Astrocyte (in vitro differentiated cells and primary cell): Measurements from ENCODE around the gene SELL. TPM values are rescaled to one million over a fixed set of nuclear protein-coding genes. Genes with fewer than 3 reads are reported as not detected.

ENCODE experiments used
- DNase-seq: peaks from one replicate; pipeline ENCODE4 v3.0.0-alpha.2; 2010; ENCODE audit warnings: low read depth
- FAIRE-seq: peaks from 2 replicates; lab custom pipeline; 2011; peaks lifted over from hg19 to GRCh38; lab: Jason Lieb, UNC
- H2AFZ ChIP-seq: 2 replicates; pipeline ENCODE4 v1.6.0; 2012; ENCODE audit warnings: low read depth, low read length, inconsistent platforms
- H3K27ac ChIP-seq: 2 replicates; pipeline ENCODE4 v1.5.1; 2011; ENCODE audit warnings: low read depth, low read length, inconsistent platforms
- H3K27me3 ChIP-seq: 2 replicates; pipeline ENCODE4 v1.6.0; 2011; ENCODE audit warnings: low read length, inconsistent platforms; ENCODE audit not compliant: insufficient read depth
- H3K36me3 ChIP-seq: 2 replicates; pipeline ENCODE4 v1.5.1; 2011; ENCODE audit warnings: low read length, inconsistent platforms; ENCODE audit not compliant: insufficient read depth
- H3K4me1 ChIP-seq: 2 replicates; pipeline ENCODE4 v1.5.1; 2011; ENCODE audit warnings: low read length, inconsistent platforms; ENCODE audit not compliant: insufficient read depth
- H3K4me2 ChIP-seq: 2 replicates; pipeline ENCODE4 v1.6.0; 2012; ENCODE audit warnings: low read length, inconsistent platforms
- H3K4me3 ChIP-seq: 2 replicates; pipeline ENCODE4 v1.5.1; 2011; ENCODE audit warnings: low read depth, mild to moderate bottlenecking, low read length, inconsistent platforms; ENCODE audit not compliant: insufficient read depth
- H3K79me2 ChIP-seq: 2 replicates; pipeline ENCODE4 v1.6.0; 2012; ENCODE audit warnings: mild to moderate bottlenecking, low read length, inconsistent platforms; ENCODE audit not compliant: insufficient read depth
- H3K9ac ChIP-seq: 2 replicates; pipeline ENCODE4 v1.6.0; 2012; ENCODE audit warnings: mild to moderate bottlenecking, low read length, inconsistent platforms
- H3K9me3 ChIP-seq: 2 replicates; pipeline ENCODE4 v1.5.1; 2012; ENCODE audit warnings: low read depth, mild to moderate bottlenecking, low read length, inconsistent platforms; ENCODE audit not compliant: insufficient read depth
- H4K20me1 ChIP-seq: 2 replicates; pipeline ENCODE4 v1.6.0; 2012; ENCODE audit warnings: low read length, inconsistent platforms; ENCODE audit not compliant: insufficient read depth
- H3K27ac Mint-ChIP-seq: one replicate; pipeline ENCODE4 v1.8.0; 2021; ENCODE audit warnings: mild to moderate bottlenecking, mixed read lengths; ENCODE audit not compliant: unreplicated experiment
- H3K27me3 Mint-ChIP-seq: one replicate; pipeline ENCODE4 v1.8.0; 2021; ENCODE audit warnings: low read depth, mixed read lengths; ENCODE audit not compliant: unreplicated experiment
- H3K36me3 Mint-ChIP-seq: one replicate; pipeline ENCODE4 v1.8.0; 2021; ENCODE audit warnings: low read depth, mixed read lengths; ENCODE audit not compliant: unreplicated experiment
- H3K4me1 Mint-ChIP-seq: one replicate; pipeline ENCODE4 v1.8.0; 2021; ENCODE audit warnings: low read depth, mixed read lengths; ENCODE audit not compliant: unreplicated experiment
- H3K4me3 Mint-ChIP-seq: one replicate; pipeline ENCODE4 v1.8.0; 2021; ENCODE audit warnings: mild to moderate bottlenecking, moderate library complexity, mixed read lengths; ENCODE audit not compliant: unreplicated experiment
- H3K9me3 Mint-ChIP-seq: one replicate; pipeline ENCODE4 v1.8.0; 2021; ENCODE audit warnings: mild to moderate bottlenecking, mixed read lengths; ENCODE audit not compliant: unreplicated experiment
- EZH2 ChIP-seq: IDR thresholded peaks from 2 replicates; pipeline ENCODE4 v1.6.1; 2012; ENCODE audit warnings: mild to moderate bottlenecking, low read length, inconsistent platforms; ENCODE audit not compliant: insufficient read depth
- total RNA-seq: library from RNA; stranded (reverse); gene quantifications from 2 replicates; pipeline ENCODE4 v1.2.1, GENCODE V29; 2021
- TF ChIP-seq, protein P1 (sequence below): IDR thresholded peaks from 2 replicates; pipeline ENCODE4 v1.5.1; 2011; ENCODE audit warnings: low read depth, mild to moderate bottlenecking, inconsistent platforms, low read length, moderate library complexity; ENCODE audit not compliant: insufficient read depth

SELL gene
- total RNA-seq, 1 donor from 2014 or later, result 0.54 TPM

DNA sequence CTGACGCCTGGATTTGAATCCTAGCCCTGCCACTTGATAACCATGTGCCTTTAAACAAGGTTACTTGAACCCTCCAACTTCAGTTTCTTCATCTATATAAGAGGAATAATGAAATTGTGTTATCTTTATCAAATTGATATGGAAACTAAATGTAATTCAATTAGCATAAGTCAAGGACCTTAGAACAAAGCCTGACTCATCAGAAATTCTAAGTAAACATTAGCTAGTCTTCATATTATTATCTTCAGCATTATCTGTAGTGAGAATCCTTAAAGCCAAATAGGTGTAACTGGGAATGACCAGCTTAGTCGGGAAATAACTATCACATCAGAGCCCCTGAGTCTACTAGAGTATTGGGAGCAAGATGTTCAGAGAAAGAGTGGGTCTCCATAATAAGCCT lies 6.6 kb downstream of the SELL start:
- Mint-ChIP-seq H3K9me3 (no peaks in the 10 kb centered on the region), H3K4me3 (no peak overlapping the region), H3K4me1 (no peaks in the 10 kb centered on the region), H3K36me3 (no peaks in the 10 kb centered on the region), H3K27ac (no peak overlapping the region), H3K27me3 (peaks cover 8% of the 10 kb centered on the region)
- no peak for TF ChIP-seq EZH2
- TF ChIP-seq, protein P1, sequence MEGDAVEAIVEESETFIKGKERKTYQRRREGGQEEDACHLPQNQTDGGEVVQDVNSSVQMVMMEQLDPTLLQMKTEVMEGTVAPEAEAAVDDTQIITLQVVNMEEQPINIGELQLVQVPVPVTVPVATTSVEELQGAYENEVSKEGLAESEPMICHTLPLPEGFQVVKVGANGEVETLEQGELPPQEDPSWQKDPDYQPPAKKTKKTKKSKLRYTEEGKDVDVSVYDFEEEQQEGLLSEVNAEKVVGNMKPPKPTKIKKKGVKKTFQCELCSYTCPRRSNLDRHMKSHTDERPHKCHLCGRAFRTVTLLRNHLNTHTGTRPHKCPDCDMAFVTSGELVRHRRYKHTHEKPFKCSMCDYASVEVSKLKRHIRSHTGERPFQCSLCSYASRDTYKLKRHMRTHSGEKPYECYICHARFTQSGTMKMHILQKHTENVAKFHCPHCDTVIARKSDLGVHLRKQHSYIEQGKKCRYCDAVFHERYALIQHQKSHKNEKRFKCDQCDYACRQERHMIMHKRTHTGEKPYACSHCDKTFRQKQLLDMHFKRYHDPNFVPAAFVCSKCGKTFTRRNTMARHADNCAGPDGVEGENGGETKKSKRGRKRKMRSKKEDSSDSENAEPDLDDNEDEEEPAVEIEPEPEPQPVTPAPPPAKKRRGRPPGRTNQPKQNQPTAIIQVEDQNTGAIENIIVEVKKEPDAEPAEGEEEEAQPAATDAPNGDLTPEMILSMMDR, result no peak
- Histone ChIP-seq H3K4me2 (no peak overlapping the region), H3K36me3 (no peaks in the 10 kb centered on the region), H3K9ac (no peak overlapping the region), H3K79me2 (no peaks in the 10 kb centered on the region), H3K9me3 (no peaks in the 10 kb centered on the region), H2AFZ (no peak overlapping the region), H3K27ac (no peak overlapping the region), H3K27me3 (peaks cover 14% of the 10 kb centered on the region), H3K4me3 (no peak overlapping the region), H4K20me1 (no peaks in the 10 kb centered on the region), H3K4me1 (no peaks in the 10 kb centered on the region)
- FAIRE-seq, result no peak
- DNase-seq, result no peak

DNA sequence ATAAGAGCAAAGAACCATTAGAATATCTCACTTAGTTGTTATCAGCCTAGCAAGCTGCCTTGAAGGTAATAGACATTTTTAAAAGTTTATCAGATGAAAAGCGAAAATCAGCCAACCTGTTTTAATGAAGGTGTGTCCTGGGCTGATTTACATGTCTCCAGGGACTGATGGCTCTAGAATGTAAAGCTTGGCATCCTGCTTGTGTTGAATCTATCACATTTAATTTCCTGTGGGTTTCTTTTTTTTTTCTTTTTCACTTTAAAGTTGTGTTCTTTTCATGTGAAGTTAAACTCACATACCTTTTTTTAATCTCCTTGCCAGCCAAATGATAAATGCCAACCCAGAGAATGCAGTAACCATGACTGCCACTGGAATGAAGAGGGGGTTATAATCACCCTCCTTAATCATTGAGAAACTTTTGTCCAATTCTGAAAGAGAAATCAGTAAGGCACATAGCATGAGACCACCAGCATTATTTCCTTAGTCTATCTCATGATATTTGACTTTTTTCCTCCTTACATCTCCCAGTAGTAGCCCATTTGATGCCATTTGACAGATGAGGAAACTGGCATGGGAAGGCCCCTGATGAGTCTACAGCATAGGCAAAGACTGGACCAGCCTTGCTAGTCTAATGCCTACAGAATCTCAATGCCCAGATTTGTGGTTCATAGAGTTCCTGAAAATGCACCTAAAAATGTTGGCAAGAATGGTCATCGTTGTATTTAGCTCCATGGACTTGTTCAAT lies 10.0 kb downstream of the SELL start:
- no peak overlapping the region for H3K27ac Mint-ChIP-seq
- no peaks in the 10 kb centered on the region for H4K20me1 ChIP-seq
- no peaks in the 10 kb centered on the region for H3K79me2 ChIP-seq
- FAIRE-seq (no peak), DNase-seq (no peak)
- no peaks in the 10 kb centered on the region for H3K36me3 Mint-ChIP-seq
- no peak for TF ChIP-seq EZH2
- TF ChIP-seq, protein P1, result no peak
- H3K4me1 Mint-ChIP-seq, result no peaks in the 10 kb centered on the region
- H3K4me2 ChIP-seq, result no peak overlapping the region
- no peak overlapping the region for H3K4me3 Mint-ChIP-seq
- H3K9me3 ChIP-seq, result no peaks in the 10 kb centered on the region
- no peaks in the 10 kb centered on the region for H3K9me3 Mint-ChIP-seq
- H3K9ac ChIP-seq, result no peak overlapping the region
- H3K4me3 ChIP-seq, result no peak overlapping the region
- no peak overlapping the region for H3K27ac ChIP-seq
- no peaks in the 10 kb centered on the region for H3K36me3 ChIP-seq
- H2AFZ ChIP-seq, result no peak overlapping the region
- peaks cover 3% of the 10 kb centered on the region for H3K27me3 Mint-ChIP-seq
- no peaks in the 10 kb centered on the region for H3K4me1 ChIP-seq
- H3K27me3 ChIP-seq, result peaks cover 7% of the 10 kb centered on the region

DNA sequence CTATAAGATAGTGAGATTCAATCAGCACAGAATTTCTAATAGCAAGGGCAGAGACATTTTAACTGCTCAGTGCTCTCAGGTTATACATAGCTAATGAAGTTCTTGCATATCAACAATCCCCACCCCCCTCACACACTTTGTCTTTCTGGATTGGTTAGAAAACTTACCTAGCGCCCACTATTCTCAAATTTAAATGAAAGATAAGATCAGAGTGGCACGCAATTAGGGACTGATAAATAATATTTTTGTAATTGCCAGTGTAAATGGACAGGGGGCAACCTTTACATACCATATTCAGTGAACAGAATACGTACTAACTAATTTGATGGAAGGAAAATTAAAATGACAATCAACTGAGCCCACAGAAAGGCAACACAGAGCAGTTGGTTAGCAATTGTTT lies 11.7 kb downstream of the SELL start:
- Mint-ChIP-seq H3K27ac (no peak overlapping the region), H3K27me3 (peaks cover 10% of the 10 kb centered on the region), H3K9me3 (no peaks in the 10 kb centered on the region), H3K36me3 (no peaks in the 10 kb centered on the region), H3K4me1 (no peaks in the 10 kb centered on the region), H3K4me3 (no peak overlapping the region)
- Histone ChIP-seq H3K79me2 (no peaks in the 10 kb centered on the region), H2AFZ (no peak overlapping the region), H4K20me1 (no peaks in the 10 kb centered on the region), H3K4me3 (no peak overlapping the region), H3K36me3 (no peaks in the 10 kb centered on the region), H3K4me1 (no peaks in the 10 kb centered on the region), H3K9ac (no peak overlapping the region), H3K9me3 (no peaks in the 10 kb centered on the region), H3K4me2 (no peak overlapping the region), H3K27me3 (peaks cover 4% of the 10 kb centered on the region), H3K27ac (no peak overlapping the region)
- FAIRE-seq (no peak), DNase-seq (no peak)
- no peak for TF ChIP-seq EZH2
- TF ChIP-seq, protein P1, result no peak
